Endothelial cell of umbilical vein (primary cell): ENCODE results near the gene AMIGO3. TPM values are rescaled to one million over a fixed set of nuclear protein-coding genes. Genes with fewer than 3 reads are reported as not detected.

Source experiments
- BruUV-seq: library from RNA; stranded (reverse); fragments of 400-500 nt; replicated peaks from 2 replicates; lab custom pipeline; 2021; lab: Mats Ljungman, UMichigan
- CTCF ChIA-PET: fragments of 300-600, 350-600 bp; sonication (Branson Sonifier 250); formaldehyde crosslinking; loops from one replicate; lab custom pipeline; 2021; ENCODE audit warnings: antibody characterized with exemption, inconsistent platforms; lab: Charles Lee
- POLR2A ChIA-PET: fragments of 300-600, 350-600 bp; sonication (Branson Sonifier 250); formaldehyde crosslinking; loops from one replicate; lab custom pipeline; 2021; ENCODE audit warnings: antibody characterized with exemption, inconsistent platforms; lab: Charles Lee
- DNase-seq: peaks from one replicate; pipeline ENCODE4 v3.0.0-alpha.2; 2011; ENCODE audit warnings: low read depth, low spot score
- FAIRE-seq: peaks from 2 replicates; lab custom pipeline; 2011; peaks lifted over from hg19 to GRCh38; lab: Jason Lieb, UNC
- H2AFZ ChIP-seq: 2 replicates; pipeline ENCODE4 v1.6.0; 2012; ENCODE audit warnings: low read depth, low read length, control low read depth, inconsistent platforms
- H3K27ac ChIP-seq: 2 replicates; pipeline ENCODE4 v1.5.1; 2011; ENCODE audit warnings: low read depth, mild to moderate bottlenecking, control low read depth, low read length, moderate library complexity; ENCODE audit not compliant: insufficient read depth
- H3K27me3 ChIP-seq, 2 experiments: 2 replicates each; pipeline versions ENCODE4 v1.6.0 to v1.6.1; 2011; ENCODE audit warnings: low read length in 2 of 2, mixed read lengths in 1 of 2; ENCODE audit not compliant: control insufficient read depth in 2 of 2, insufficient read depth in 2 of 2
- H3K36me3 ChIP-seq, 2 experiments: 2 replicates in 1 of 2; 3 replicates in 1 of 2; pipeline ENCODE4 v1.5.1; 2011; ENCODE audit warnings: low read length in 2 of 2, mild to moderate bottlenecking in 1 of 2, moderate library complexity in 1 of 2; ENCODE audit not compliant: control insufficient read depth in 2 of 2, insufficient read depth in 2 of 2; ENCODE audit errors: extremely low read depth in 1 of 2
- H3K4me1 ChIP-seq: 3 replicates; pipeline ENCODE4 v1.5.1; 2011; ENCODE audit warnings: mild to moderate bottlenecking, low read length; ENCODE audit not compliant: control insufficient read depth, insufficient read depth; ENCODE audit errors: extremely low read depth
- H3K4me2 ChIP-seq: 2 replicates; pipeline ENCODE4 v1.6.1; 2011; ENCODE audit warnings: low read length, control low read depth, mixed read lengths; ENCODE audit not compliant: insufficient read depth
- H3K4me3 ChIP-seq, 3 experiments: fragments of 200-600 bp in 1 of 3; sonication (generic), shearing (Covaris generic) in 1 of 3; replicated peaks in 1 of 3; 2 replicates each; pipeline ENCODE4 v1.5.1; 2011 to 2016; ENCODE audit warnings: control low read depth in 3 of 3, low read length in 3 of 3, mild to moderate bottlenecking in 2 of 3, inconsistent platforms in 1 of 3, low read depth in 1 of 3, moderate library complexity in 1 of 3; ENCODE audit not compliant: insufficient read depth in 1 of 3
- H3K79me2 ChIP-seq: 2 replicates; pipeline ENCODE4 v1.6.0; 2012; ENCODE audit warnings: low read length, inconsistent platforms; ENCODE audit not compliant: control insufficient read depth, insufficient read depth
- H3K9ac ChIP-seq: replicated peaks from 2 replicates; pipeline ENCODE3; 2011; ENCODE audit warnings: low read length, control low read depth; ENCODE audit not compliant: insufficient read depth; ENCODE audit errors: extremely low read depth
- H3K9me1 ChIP-seq: replicated peaks from 3 replicates; pipeline ENCODE4 v1.6.0; 2011; ENCODE audit warnings: mild to moderate bottlenecking, low read length; ENCODE audit not compliant: control insufficient read depth, insufficient read depth; ENCODE audit errors: extremely low read depth
- H3K9me3 ChIP-seq: replicated peaks from 2 replicates; pipeline ENCODE4 v1.5.1; 2012; ENCODE audit warnings: low read length, inconsistent platforms; ENCODE audit not compliant: control insufficient read depth, insufficient read depth
- H4K20me1 ChIP-seq: replicated peaks from 2 replicates; pipeline ENCODE3; 2011; ENCODE audit warnings: mild to moderate bottlenecking, low read length; ENCODE audit not compliant: control insufficient read depth, insufficient read depth; ENCODE audit errors: extremely low read depth
- CTCF ChIP-seq, 2 donors: IDR thresholded peaks; 1 replicate in 1 of 2; 2 replicates in 1 of 2; pipeline ENCODE4 v1.5.1; 2011; ENCODE audit warnings: low read length in 2 of 2, mild to moderate bottlenecking in 2 of 2, moderate library complexity in 2 of 2, control low read depth in 1 of 2, inconsistent platforms in 1 of 2, low read depth in 1 of 2; ENCODE audit not compliant: insufficient read depth in 1 of 2; ENCODE audit errors: extremely low read depth in 1 of 2
- GATA2 ChIP-seq: IDR thresholded peaks from 2 replicates; pipeline ENCODE4 v1.7.0; 2011; ENCODE audit warnings: low read depth, mild to moderate bottlenecking, moderate library complexity, mixed read lengths, low read length; ENCODE audit not compliant: insufficient read length, insufficient read depth
- JUN ChIP-seq: IDR thresholded peaks from 2 replicates; pipeline ENCODE4 v1.6.1; 2011; ENCODE audit warnings: borderline replicate concordance, low read depth; ENCODE audit not compliant: insufficient read length, insufficient read depth
- dilution Hi-C: fragments of 300-500 bp; cut with MboI; formaldehyde crosslinking; loops from one replicate; pipeline ENCODE4 v1.15.0; 2019; ENCODE audit warnings: low sequenced_read_pairs; ENCODE audit not compliant: extremely low pct_ligation_motif_present
- intact Hi-C: fragments of 100-400 bp; cut with micrococcal nuclease; formaldehyde crosslinking; loops from one replicate; pipeline ENCODE4 v1.10.0; 2022
- polyA plus RNA-seq, 4 experiments: library from polyadenylated mRNA; depleted of rRNA in 3 of 4; stranded (reverse) in 3 of 4; unstranded in 1 of 4; fragments of >200 nt; gene quantifications; 2 replicates each; pipeline versions ENCODE4 v1.2.1 to v1.2.3, GENCODE V29; 2011 to 2012; ENCODE audit warnings: missing spikeins in 1 of 4
- total RNA-seq: library from RNA; stranded (reverse); gene quantifications from 2 replicates; pipeline ENCODE4 v1.2.3, GENCODE V29; 2021

AMIGO3 gene
- total and polyA plus RNA-seq, 2 donors (not counting 3 experiments of a cell fraction or from before 2014, with no cell fraction given), result 0.21 TPM; not detected in 1

GRCh38 chr3:49715611-49716121, 3.8 kb downstream of the AMIGO3 start:
- H3K4me2 ChIP-seq, result no peak overlapping the region
- H3K4me3 ChIP-seq, result no peak overlapping the region
- H3K9ac ChIP-seq, result no peak overlapping the region
- no peaks in the 10 kb centered on the region for H3K79me2 ChIP-seq
- POLR2A ChIA-PET, result no interaction called here
- no peaks in the 10 kb centered on the region for H4K20me1 ChIP-seq
- FAIRE-seq (no peak), DNase-seq (no peak)
- dilution Hi-C loops (no loop called here), intact Hi-C loops (no loop called here)
- no TSS peak for BruUV-seq
- no peaks in the 10 kb centered on the region for H3K27me3 ChIP-seq
- no peaks in the 10 kb centered on the region for H3K9me1 ChIP-seq
- CTCF ChIA-PET, result interaction anchor here (1.6 to 2.3 kb wide), 2 partner anchors 13 to 176 kb away, joined by 4 to 7 read pairs; no protein-coding TSS in a partner anchor
- H3K36me3 ChIP-seq, result peaks cover 0 to 4% of the 10 kb centered on the region in 2 experiments
- TF ChIP-seq CTCF (IDR thresholded peaks at IDR 0.05; ENCODE audit: extremely low read depth in 1 of 2, insufficient read depth in 1 of 2, low read depth in 1 of 2, low read length in 2 of 2), result no peak
- no peak for TF ChIP-seq JUN
- no peak for TF ChIP-seq GATA2
- no peaks in the 10 kb centered on the region for H3K9me3 ChIP-seq
- H3K4me1 ChIP-seq, result peaks cover 7% of the 10 kb centered on the region
- H2AFZ ChIP-seq, result no peak overlapping the region
- no peak overlapping the region for H3K27ac ChIP-seq
